OCI-LY3 (cell line): ENCODE data around the gene HPCAL1.

Source experiments
- CTCF ChIP-seq: fragments of 200-600, 300-600 bp; sonication (generic); IDR thresholded peaks from 2 replicates; pipeline ENCODE4 v1.5.1; 2014; ENCODE audit warnings: antibody characterized with exemption, low read length, low read depth
- EZH2phosphoT487 ChIP-seq: fragments of 200-600 bp; shearing (Covaris generic); IDR thresholded peaks from 2 replicates; pipeline ENCODE4 v1.6.1; 2018; ENCODE audit warnings: antibody characterized with exemption, mixed run types, low read depth

- TF ChIP-seq CTCF (no peak), EZH2phosphoT487 (no peak)
Observed at GRCh38 chr2:10451819-10452218, 149.1 kb downstream of the HPCAL1 start.
